Glomerular endothelial cell (primary cell): ENCODE data around the gene CEP120. TPM values are rescaled to one million over a fixed set of nuclear protein-coding genes. Genes with fewer than 3 reads are reported as not detected.
"Not testable (repeated sequence)": the region's sequence is repeated elsewhere in the genome, so short reads cannot be mapped to it uniquely, and the experiment has no call there.

Source experiments
- DNase-seq: peaks from one replicate; pipeline ENCODE4 v3.0.0-alpha.2; 2011; ENCODE audit warnings: low read depth, low spot score; ENCODE audit errors: extremely low read depth
- total RNA-seq: library from RNA; depleted of rRNA; stranded (reverse); fragments of >200 nt; gene quantifications from 2 replicates; pipeline ENCODE4 v1.2.3, GENCODE V29; 2015

Gene CEP120
- total RNA-seq, 1 donor from 2014 or later = 11.3 TPM

DNA sequence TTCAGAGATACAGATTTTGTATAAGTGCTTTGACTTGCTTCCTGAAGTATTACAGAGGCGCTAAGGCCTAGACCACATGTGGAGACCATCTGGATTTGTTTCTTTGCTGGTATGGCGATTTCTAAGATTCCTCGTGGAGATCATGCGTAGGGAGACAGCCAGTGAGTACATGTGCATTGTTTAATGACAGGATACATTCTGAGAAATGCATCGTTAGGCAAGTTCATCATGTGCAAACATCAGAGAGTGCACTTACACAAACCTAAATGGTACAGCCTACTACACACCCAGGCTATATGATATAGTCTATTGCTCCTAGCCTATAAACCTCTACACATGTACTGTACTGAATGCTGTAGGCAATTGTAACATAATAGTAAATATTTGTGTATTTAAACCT lies 16.5 kb upstream of the CEP120 start:
- DNase-seq = no peak

DNA sequence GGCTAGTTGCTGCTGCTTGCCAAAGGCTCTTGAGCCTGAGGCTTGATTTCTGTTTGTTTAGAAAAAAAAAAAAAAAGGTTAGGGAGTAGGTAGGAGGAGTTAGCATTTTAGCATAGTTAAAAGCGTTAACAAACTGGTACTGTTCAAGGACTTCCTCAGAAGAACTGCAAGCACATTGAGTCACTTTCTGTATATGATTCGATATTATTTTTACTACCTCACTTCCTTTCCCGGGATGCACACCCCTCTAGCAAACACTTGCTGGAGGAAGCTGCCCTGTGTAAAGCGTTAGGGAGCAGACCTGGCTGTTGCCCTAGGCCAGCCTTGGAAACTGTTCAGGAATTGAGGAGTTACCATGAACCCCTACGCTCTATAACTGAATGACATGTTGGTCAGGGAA lies 15.7 kb upstream of the CEP120 start:
- no peak for DNase-seq

DNA sequence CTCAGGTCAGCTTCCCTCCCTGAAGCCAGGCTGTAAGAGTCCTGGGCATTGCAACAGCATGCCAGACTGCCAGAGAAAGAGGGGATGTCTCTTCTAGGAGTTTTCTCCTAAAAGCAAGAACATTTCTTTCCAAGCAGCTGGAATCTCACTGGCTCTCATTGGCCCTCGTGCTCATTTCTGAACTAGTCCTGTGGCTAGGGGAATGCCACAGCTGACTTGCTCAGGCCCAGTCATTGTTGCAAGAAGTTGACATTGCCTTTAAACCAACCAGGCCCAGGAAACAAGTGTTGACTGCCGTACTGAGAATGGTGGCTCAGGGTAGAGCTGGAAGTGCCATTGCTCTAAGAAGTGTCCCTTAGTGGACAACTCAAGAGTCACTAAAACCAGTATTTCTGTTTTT lies 15.0 kb upstream of the CEP120 start:
- no peak for DNase-seq

DNA sequence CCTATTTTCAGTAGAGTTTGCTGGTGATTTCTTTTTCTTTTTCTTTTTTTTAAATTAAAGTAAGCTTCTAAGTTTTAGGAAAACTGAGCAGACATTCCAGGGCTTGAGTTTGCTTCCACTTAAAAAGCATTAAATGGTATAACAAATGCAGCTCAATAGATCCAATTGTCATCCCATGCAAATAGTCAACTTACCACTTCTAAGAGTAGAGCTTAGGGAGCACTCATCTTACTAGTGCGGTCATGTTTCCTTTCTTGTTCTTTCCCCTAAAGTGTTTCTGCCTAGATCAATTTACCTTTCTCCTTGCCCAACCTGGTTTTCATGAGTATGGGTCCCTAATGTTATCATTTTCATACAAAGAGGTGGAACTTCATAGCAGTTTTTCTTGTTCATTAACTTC lies 13.0 kb upstream of the CEP120 start:
- DNase-seq = no peak

DNA sequence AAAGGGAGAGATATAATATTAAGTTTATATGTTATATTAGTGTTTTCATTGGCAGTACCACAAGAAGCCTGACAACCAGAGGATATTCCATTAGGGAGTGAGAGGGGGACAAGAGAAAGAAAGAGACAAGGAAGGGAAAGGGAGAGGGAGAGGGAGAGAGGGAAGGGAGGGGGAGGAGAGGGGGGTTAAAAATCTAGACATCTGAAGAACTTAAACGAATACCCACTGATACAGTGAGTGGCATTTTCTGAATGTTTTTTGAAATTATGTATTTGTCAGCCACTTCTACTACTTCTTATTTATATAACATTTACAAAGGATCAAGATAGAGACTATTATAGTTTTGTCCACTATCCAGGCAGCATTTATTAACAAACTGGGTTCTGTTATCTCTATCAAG lies 11.6 kb upstream of the CEP120 start:
- no peak for DNase-seq

DNA sequence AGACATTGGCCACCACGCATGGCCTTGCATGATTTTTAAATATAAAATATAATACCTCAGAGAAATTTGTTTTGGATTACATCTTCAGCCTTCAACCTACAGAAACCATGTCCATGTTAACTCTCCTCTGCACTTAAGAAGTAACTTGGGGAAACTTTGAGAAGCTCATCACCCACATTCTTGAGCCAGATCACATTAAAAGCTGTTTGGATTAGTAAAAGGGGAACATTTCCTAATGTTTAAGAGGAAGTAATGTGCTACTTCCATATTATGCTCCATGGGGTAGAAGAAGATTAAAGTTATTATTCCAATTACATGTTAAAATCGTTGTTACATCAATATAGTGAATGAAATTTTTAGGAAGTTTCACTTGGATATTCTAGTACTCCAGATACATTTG lies 10.4 kb upstream of the CEP120 start:
- no peak for DNase-seq

DNA sequence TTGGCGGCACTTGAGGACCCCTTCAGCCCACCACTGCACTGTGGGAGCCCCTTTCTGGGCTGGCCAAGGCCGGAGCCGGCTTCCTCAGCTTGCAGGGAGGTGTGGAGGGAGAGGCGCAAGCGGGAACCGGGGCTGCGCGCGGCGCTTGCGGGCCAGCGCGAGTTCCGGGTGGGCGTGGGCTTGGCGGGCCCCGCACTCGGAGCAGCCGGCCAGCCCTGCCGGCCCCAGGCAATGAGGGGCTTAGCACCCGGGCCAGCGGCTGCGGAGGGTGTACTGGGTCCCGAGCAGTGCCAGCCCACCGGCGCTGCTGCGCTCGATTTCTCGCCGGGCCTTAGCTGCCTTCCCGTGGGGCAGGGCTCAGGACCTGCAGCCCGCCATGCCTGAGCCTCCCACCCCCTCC lies 7.2 kb upstream of the CEP120 start:
- DNase-seq = not testable (repeated sequence)

DNA sequence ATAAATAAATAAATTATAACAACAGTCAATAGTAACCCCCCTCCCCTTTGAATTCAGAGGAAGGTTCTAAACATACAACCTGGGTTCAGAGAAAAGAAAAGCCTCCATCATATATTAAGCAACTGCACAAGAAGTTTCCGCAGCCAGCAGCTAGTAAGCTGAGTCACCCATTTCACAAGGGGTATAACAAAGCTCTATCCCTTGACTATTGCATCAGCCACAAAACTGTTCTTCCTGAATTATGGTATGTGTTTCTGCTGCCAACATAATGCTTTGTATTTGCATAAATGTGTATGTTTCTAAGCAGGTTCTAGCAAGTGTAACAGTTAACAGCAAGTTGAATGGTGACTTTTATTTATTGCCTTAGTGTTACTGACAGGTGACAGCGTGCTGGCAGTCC lies 6.8 kb upstream of the CEP120 start:
- DNase-seq = no peak

DNA sequence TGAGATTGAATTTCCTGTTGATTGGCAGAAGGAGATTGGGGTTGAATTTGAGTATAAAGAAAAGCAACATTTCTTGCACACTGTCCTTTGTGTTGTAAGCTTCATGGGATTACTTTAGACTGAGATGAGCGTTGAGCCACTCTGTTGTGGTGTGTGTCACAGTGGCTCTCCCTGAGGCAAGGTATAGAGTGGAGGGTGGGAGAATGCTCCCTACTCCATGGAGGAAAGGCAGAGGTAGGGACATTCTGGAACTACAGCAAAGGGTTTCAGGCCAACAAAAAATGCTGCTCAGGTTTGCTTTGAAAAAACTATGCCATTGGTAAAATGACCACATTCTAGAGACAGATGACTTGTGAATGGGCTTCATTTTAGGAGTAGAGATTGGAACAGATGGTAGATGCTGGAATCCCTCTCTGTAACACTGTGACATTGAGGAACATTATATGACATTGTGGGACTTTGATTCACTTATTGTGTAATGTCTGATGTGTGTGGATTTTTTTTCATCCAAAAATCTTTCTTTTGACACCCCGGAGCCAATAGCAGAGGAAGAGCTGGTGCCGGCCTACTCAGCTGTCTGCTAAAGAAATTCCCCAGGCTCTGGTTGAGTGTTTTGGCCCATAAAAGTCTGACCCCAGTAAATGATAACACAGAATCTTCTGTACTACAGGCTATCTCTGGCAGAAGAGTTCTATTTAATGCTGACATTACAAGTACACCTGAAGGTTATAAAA lies 6.2 kb upstream of the CEP120 start:
- no peak for DNase-seq

DNA sequence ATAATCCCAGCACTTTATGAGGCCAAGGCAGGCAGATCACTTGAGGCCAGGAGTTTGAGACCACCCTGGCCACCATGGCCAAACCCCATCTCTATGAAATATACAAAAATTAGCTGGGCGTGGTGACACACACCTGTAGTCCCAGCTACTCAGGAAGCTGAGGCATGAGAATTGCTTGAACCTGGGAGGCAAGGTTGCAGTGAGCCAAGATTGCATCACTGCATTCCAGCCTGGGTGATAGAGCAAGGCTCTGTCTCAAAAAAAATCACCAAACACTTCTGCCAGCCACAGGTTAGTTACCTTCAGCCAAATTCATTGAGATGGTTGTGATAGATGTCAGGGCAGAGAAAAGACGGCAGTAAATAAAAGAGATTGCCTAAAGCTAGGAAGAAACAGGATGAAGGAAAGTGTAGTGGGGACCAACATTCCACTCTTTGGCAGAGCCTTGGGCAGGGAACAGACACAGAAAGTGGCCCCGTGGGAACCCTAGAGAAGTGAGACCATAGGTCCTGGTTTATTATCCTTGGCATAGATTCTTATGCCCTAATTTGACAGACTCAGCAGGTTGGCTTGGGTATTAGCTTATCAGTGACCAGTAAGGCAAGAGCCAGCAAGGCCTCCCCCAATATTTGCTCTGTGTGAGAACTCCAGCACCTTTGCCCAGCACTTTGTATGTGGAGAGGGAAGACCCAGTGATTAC lies 5.5 kb upstream of the CEP120 start:
- no peak for DNase-seq

DNA sequence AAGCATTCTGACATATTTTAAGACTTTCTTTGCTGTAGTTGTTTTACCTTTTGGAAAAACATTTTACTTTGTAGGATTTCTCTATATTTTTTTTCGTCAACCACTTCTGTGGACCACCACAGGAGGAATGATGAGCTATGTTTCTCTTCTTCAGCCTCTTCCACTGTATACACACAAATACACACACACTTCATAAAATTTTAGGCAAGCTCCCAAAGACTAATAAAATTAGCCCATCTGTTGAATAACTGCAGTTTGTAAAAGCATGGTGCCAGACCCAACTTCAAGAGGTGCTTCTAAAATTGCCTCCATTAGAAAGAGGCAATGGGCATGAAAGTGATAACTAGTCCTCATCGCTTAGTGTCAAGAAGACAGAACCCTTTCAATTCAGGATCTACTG lies 4.1 kb upstream of the CEP120 start:
- no peak for DNase-seq

DNA sequence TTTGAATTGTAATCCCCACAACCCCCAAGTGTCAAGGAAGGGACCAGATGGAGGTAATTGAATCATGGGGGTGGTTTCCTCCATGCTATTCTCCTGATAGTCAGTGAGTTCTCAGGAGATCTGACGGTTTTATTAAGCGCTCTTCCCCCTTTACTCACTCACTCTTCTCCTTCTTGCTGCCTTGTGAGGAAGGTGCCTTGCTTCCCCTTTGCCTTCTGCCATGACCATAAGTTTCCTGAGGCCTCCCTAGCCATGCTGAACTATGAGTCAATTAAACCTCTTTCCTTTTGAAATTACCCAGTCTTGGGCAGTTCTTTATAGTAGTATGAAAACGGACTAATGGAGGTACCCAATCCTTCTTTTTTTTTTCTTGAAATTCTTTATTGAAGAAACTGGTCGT lies 2.2 kb upstream of the CEP120 start:
- DNase-seq = no peak

DNA sequence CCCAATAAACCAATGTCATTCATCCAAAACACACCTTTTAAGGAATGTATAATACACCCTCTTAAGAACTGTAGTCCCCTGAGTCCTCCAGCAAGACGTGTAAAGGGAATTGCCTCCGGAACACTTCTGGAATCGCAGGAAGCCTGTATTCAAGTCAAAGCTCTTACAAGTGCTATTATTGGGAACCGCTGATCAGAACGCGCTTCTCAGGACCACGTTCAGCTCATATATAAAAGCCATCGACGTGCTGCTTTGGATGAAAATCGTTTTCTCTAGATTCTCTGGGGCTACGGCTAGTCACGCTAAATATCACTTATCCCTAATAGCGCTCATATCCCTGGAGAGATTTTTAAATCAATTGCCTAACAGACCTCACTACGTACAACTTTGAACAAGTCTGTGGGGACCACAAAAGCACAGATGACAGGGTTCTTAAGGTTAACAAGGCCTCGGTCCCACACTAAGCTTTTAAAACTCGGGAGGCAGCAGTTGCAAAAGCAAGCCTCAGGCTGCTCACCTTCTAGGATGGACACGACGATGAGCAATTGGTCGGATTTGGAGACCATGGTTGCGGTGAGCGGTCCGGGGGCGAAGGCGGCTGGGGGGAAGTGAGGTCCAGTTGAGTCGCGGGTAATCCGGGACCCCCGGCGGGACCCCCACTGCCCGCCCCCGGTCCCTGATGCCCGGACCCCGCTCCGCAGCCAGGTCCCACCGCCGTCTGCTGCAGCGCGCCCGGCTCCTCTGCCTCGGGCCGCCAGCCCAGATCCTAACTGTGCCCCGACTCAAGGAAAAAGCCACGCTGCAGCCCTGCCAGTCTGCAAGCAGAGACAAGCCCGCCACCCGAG lies 548 bp downstream of the CEP120 start:
- no peak for DNase-seq

DNA sequence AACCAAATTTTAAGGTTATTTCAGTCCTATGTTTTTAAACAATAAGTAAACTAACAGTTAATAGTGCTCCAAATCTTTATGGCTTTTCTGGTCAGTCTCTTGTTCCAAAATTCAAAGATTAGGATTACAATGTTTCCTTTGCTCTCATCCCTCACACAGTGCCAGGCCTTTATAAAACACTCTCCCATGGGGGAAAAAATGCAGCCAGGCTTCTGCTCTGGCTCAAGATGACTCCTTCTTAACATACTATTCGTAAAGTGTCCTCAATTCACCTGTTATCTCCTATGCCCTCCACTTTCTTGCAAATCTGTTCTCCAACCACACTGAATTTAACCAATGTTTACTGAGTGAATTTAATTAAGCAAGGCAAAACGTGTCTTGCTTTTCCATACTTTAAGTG lies 1.4 kb downstream of the CEP120 start:
- DNase-seq = no peak

DNA sequence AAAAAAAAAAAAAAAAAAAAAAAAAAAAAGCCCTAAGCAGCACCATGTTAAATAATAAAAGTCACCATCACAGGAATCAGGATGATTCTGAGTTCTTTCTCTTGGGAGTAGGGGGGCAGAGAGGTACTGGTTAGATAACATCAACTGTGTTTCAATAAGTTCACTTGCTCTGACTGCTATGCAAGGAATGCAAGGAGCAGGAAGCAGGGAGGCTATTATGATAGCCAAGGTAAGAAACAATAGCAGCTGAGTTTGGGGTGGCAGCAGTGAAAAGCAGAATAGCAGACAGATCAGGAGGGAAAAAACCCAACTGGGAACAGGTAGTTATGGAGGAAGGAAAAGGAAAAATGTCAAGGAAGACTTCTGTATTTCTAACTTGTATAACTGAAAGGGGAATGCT lies 8.2 kb downstream of the CEP120 start:
- DNase-seq = no peak

DNA sequence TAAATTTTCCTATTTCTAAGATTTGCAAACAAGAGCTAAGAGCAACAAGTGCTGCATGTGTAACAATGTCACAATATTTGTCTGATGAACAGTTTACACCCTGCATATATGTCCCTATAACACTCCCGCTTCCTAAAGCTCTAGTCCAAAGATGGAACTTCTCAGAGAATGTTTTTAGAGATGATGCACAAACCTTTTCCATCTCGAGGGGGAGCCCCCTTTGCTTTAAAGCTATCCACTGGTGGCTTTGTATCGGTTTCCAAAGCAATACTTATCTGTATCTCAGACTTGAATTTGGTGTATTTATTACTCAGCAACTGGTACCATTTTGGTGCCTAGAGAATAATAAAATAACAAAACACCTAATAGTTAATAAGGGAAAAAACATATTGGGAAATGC lies 11.0 kb downstream of the CEP120 start:
- no peak for DNase-seq

DNA sequence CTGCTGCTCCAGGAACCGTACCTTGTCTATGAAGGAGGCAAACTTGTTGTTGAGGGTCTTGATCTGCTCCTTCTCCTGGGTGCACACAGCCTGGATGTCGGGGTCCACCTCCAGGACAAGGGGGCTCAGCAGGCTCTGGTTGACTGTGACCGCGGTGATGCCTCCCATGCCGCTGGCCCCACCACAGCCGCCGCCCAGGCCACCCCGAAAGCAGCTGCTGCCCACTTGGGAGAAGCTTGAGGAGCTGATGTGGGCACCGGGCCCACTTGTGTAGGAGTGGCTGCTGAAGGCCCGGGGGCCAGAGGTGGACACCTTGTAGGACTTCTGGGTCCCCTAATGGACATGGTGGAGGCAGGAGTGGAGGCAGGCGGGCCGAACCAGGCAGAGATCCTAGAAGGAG lies 21.2 kb downstream of the CEP120 start:
- DNase-seq = not testable (repeated sequence)

DNA sequence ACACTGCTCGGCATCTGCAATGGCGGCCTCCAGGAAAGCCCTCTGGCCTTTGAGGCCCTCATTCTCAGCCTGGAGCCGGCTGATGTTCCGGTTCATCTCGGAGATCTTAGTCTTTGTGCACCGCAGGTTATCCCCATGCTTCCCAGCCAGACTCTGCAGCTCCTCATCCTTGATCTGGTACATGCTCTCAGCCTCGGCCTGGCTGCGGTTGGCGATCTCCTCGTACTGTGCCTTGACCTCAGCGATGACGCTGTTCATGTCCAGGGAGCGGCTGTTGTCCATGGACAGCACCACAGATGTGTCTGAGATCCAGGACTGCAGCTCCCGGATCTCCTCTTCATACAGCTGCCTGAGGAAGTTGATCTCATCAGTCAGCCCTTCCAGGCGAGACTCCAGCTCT lies 21.9 kb downstream of the CEP120 start:
- no peak for DNase-seq

DNA sequence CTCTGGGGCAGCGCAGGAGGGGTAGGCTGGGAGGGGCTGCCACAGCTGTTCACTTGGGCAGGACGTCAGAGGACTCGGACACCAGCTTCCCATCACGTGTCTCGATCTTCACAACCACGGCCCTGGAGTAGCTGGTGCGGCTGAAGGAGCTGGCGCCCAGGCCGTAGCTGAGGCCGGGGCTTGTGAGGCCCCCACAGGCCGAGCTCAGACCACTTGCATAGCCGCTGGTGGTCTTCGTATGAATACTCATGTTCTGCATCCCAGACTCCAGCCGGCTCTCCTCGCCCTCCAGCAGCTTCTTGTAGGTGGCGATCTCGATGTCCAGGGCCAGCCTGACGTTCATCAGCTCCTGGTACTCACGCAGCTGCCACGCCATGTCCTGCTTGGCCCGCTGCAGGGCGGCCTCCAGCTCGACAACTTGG lies 22.3 kb downstream of the CEP120 start:
- DNase-seq = not testable (repeated sequence)

DNA sequence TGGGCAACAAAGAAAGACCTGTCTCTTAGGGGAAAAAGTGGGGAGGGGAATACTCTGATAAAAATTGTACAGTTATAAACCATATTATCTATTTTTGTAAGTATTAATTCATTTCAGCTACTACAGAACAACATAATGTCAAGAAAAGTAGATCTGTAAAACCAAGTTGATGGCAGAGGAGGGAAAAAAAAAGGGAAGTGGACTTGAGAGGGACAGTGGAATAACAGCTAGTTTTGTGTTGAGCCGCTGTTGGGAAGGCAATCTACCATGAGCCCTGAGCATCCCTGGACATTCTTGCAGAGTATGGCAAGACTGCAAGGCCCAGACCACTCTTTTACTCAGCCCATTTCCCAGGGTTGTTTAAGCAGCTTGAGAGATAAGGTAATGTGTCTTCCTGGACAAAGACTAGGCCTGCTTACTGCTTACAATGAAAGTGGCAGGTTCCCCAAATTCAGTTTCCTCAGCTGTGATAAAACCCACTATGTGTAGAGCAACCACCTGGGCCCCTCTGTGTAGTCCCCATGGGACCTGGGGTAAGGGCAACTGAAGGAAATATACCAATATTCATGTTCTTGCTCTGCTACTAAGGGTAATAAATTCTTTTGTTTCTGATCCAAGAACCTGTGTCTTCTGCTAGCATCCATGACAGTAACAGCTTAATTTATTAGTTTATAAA lies 25.0 kb downstream of the CEP120 start:
- no peak for DNase-seq

DNA sequence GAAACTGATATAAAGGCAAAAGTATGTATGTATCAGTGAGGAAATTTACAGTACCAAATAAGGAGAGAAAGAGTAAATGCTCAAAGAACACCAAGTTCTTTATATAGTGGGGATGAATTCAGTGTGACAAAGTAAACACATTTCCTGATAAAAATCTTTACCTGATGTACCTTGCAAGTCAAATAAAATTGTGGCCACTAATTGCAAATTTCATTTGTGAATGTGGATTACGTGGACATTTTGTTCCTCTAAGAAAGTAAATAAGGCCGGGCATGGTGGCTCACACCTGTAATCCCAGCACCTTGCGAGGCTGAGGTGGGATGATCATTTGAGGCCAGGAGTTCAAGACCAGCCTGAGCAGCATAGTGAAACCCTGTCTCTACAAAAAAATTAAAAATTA lies 25.7 kb downstream of the CEP120 start:
- DNase-seq = no peak
